Right ventricle myocardium superior (tissue), 1 donor: ENCODE measurements around the gene TMEM138. TPM values are rescaled to one million over a fixed set of nuclear protein-coding genes. Genes with fewer than 3 reads are reported as not detected.

Experiments used
- total RNA-seq: library from RNA; stranded (reverse); fragmentation: NEBNext Ultra II Directional; extraction: Animal tissue kit (Norgen Biotek cat#: 25700); gene quantifications from one replicate; pipeline ENCODE4 v1.2.1, GENCODE V29; 2021
- donor health status: DM: no; HTN: yes; CAD: no; lungs with severe emphysema.

Gene TMEM138
- total RNA-seq, 1 donor from 2014 or later = 17.7 TPM

Other genes with a start within 250 kb of the TMEM138 start
- 14.3 TPM for gene VPS37C, start 200.9 kb upstream of the TMEM138 start, total RNA-seq
- not detected for gene PGA3, start 158.9 kb upstream of the TMEM138 start, total RNA-seq
- 0.83 TPM for gene PGA4, start 140.0 kb upstream of the TMEM138 start, total RNA-seq
- gene PGA5, start 121.2 kb upstream of the TMEM138 start, total RNA-seq = not detected
- 0.73 TPM for gene VWCE, start 67.1 kb upstream of the TMEM138 start, total RNA-seq
- gene DDB1, start 29.3 kb upstream of the TMEM138 start, total RNA-seq = 111 TPM
- 12.9 TPM for gene TKFC, start 29.1 kb upstream of the TMEM138 start, total RNA-seq
- gene CYB561A3, start 492 bp upstream of the TMEM138 start, total RNA-seq = 14.2 TPM
- gene TMEM216, start 30.2 kb downstream of the TMEM138 start, total RNA-seq = 3.7 TPM
- gene CPSF7, start 67.6 kb downstream of the TMEM138 start, total RNA-seq = 32.5 TPM
- 33.7 TPM for gene SDHAF2, start 67.8 kb downstream of the TMEM138 start, total RNA-seq
- gene LRRC10B, start 146.4 kb downstream of the TMEM138 start, total RNA-seq = 0.46 TPM
- 23.7 TPM for gene SYT7, start 218.7 kb downstream of the TMEM138 start, total RNA-seq